Measurements from ENCODE around the gene A4GALT. TPM values are rescaled to one million over a fixed set of nuclear protein-coding genes. Genes with fewer than 3 reads are reported as not detected.

Gene A4GALT
- total and polyA plus RNA-seq, 2 donors (not counting 3 experiments of a cell fraction or from before 2014, with no cell fraction given): 5.4 to 20.7 TPM

- DNase-seq (ENCODE audit: low read depth, low spot score) (no peak), FAIRE-seq (no peak)
- H3K9ac ChIP-seq (replicated peaks; ENCODE audit: extremely low read depth, insufficient read depth, low read length): no peak overlapping the region
- ChIA-PET POLR2A (no interaction called here), CTCF (interaction anchor here (1.1 to 1.8 kb wide), 3 partner anchors 33 to 166 kb away, joined by 5 read pairs; no protein-coding TSS in a partner anchor)
- no TSS peak for BruUV-seq (replicated peaks)
- no peaks in the 10 kb centered on the region for H3K9me3 ChIP-seq (replicated peaks; ENCODE audit: control insufficient read depth, insufficient read depth, low read length)
- H3K36me3 ChIP-seq (ENCODE audit: control insufficient read depth in 2 of 2, extremely low read depth in 1 of 2, insufficient read depth in 2 of 2, low read length in 2 of 2): no peaks in the 10 kb centered on the region
- no peak overlapping the region for H2AFZ ChIP-seq (ENCODE audit: low read depth, low read length)
- TF ChIP-seq FOS (IDR thresholded peaks at IDR 0.05; ENCODE audit: borderline replicate concordance, insufficient read depth, low read length) (no peak), POLR2A (IDR thresholded peaks at IDR 0.05; ENCODE audit: low read depth, low read length) (no peak), EZH2 (IDR thresholded peaks at IDR 0.05; ENCODE audit: borderline replicate concordance, low read depth, low read length, severe bottlenecking) (no peak), GATA2 (IDR thresholded peaks at IDR 0.05; ENCODE audit: insufficient read depth, insufficient read length, low read depth, low read length) (no peak), CTCF (IDR thresholded peaks at IDR 0.05; ENCODE audit: extremely low read depth in 1 of 2, insufficient read depth in 1 of 2, low read depth in 1 of 2, low read length in 2 of 2) (no peak), MAX (IDR thresholded peaks at IDR 0.05; ENCODE audit: insufficient read depth, insufficient read length) (no peak), POLR2AphosphoS5 (IDR thresholded peaks at IDR 0.05; ENCODE audit: insufficient read depth, low read depth, low read length) (no peak), JUN (IDR thresholded peaks at IDR 0.05; ENCODE audit: borderline replicate concordance, insufficient read depth, insufficient read length, low read depth) (no peak), MYC (IDR thresholded peaks at IDR 0.05; ENCODE audit: low read depth, low read length) (no peak)
- H3K27ac ChIP-seq (ENCODE audit: insufficient read depth, low read depth, low read length): no peak overlapping the region
- no peaks in the 10 kb centered on the region for H3K79me2 ChIP-seq (ENCODE audit: control insufficient read depth, insufficient read depth, low read length)
- H4K20me1 ChIP-seq (replicated peaks; ENCODE audit: control insufficient read depth, extremely low read depth, insufficient read depth, low read length): no peaks in the 10 kb centered on the region
- intact Hi-C loops (cut with micrococcal nuclease): no loop called here
- H3K9me1 ChIP-seq (replicated peaks; ENCODE audit: control insufficient read depth, extremely low read depth, insufficient read depth, low read length): no peaks in the 10 kb centered on the region
- H3K27me3 ChIP-seq (ENCODE audit: control insufficient read depth in 2 of 2, insufficient read depth in 2 of 2, low read length in 2 of 2): no peaks in the 10 kb centered on the region
- H3K4me1 ChIP-seq (ENCODE audit: control insufficient read depth, extremely low read depth, insufficient read depth, low read length): peaks cover 2% of the 10 kb centered on the region
- dilution Hi-C loops (cut with MboI; ENCODE audit: extremely low pct_ligation_motif_present, low sequenced_read_pairs): no loop called here
- H3K4me2 ChIP-seq (ENCODE audit: insufficient read depth, low read length): no peak overlapping the region
- H3K4me3 ChIP-seq (replicated peaks in 1 of 3; ENCODE audit: insufficient read depth in 1 of 3, low read depth in 1 of 3, low read length in 3 of 3): no peak overlapping the region
These were observed 66.1 kb downstream of the A4GALT start for GRCh38 chr22:42654436-42655073.
